ENCODE results near the gene ZNF217. TPM values are rescaled to one million over a fixed set of nuclear protein-coding genes. Genes with fewer than 3 reads are reported as not detected.
A peak's percentile ranks its signal among the peaks of the same experiment; 100 is the strongest.
"Not testable (repeated sequence)": the region's sequence is repeated elsewhere in the genome, so short reads cannot be mapped to it uniquely, and the experiment has no call there.

ZNF217 gene
- total RNA-seq, 1 donor from 2014 or later = 57.5 TPM

DNA sequence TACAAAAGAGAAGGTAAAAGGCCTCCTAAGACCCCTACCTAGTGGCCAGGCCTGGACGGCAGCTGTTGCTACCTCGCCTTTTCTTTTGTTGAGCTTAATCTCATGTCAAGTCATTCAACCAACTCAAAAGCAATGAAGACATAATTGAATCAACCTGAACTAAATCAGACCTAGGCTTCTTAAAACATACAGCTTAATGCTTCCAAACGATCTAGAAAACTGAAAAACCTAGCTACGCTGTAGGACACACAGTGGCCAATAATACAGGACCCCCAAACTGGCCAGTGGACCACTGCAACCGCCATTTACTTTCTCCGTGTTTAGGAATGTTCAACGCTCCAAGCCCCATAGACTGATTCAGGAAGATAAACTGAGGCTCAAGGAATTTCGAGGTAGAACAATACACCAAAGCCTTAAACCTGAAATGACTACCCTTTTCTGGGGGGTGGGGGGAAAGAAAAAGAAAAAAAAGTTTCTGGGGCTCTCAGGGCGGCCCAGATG lies 1.6 kb downstream of the ZNF217 start:
- H3K36me3 Mint-ChIP-seq (ENCODE audit: low read depth) = peaks cover 13% of the 10 kb centered on the region
- H3K27me3 Mint-ChIP-seq (ENCODE audit: insufficient read depth); DNase-seq (ENCODE audit: low spot score); intact Hi-C loops (cut with micrococcal nuclease); H3K9me3 Mint-ChIP-seq: not testable (repeated sequence)
- H3K4me1 Mint-ChIP-seq (ENCODE audit: low read depth) = peaks cover 59% of the 10 kb centered on the region
- peak overlapping the region; percentile 84 for H3K27ac Mint-ChIP-seq
- H3K4me3 Mint-ChIP-seq = peak overlapping the region; percentile 93

DNA sequence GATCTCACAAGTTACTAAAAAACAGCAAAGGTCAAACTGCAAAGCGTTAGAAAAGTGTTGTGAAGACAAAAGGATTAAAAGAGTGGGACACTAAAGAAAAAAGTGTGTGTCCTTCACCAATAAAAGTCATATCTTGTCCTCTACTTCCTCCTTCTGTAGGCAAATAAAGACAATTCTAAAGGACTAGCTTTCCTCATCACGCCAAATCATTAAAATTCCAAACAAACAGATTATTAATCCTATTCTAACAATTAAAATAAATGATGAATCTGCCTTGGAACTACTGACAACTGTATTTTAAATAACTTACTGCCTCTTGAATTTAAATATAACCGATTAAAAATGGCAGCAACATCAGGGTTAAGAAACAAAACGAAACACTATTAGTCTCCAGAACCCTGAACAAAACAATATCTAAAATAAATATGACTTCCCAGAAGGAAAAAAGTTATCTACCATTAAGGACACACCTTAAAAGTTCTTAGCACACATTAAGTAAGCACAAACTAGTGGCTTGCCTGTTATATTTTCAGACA lies 2.4 kb downstream of the ZNF217 start:
- intact Hi-C loops (cut with micrococcal nuclease); DNase-seq (ENCODE audit: low spot score); H3K27me3 Mint-ChIP-seq (ENCODE audit: insufficient read depth); H3K9me3 Mint-ChIP-seq: not testable (repeated sequence)
- Mint-ChIP-seq H3K36me3 (ENCODE audit: low read depth) (peaks cover 15% of the 10 kb centered on the region), H3K27ac (peak overlapping the region; percentile 84), H3K4me1 (ENCODE audit: low read depth) (peaks cover 59% of the 10 kb centered on the region), H3K4me3 (peak overlapping the region; percentile 93)

DNA sequence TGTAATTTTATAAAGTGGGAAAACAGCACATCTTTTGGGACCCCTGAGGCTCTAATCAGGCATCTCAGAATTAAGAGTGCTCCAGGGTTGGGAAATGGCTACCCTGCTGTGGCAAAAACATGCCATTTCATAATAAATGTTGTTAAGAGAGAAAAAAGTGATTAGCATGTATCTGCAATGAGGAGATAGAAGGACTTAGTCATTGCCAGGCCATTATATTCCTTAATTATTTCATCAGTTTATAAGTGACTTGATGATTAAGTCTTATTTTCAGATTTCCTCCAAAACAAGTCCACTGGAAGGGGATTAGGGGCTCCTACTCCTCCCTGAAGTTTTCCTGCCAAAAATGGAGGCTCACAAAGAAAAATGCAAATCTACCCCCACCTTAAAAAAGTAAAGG lies 3.0 kb downstream of the ZNF217 start:
- H3K27me3 Mint-ChIP-seq (ENCODE audit: insufficient read depth); intact Hi-C loops (cut with micrococcal nuclease); DNase-seq (ENCODE audit: low spot score); H3K9me3 Mint-ChIP-seq: not testable (repeated sequence)
- H3K4me3 Mint-ChIP-seq = peak overlapping the region; percentile 93
- H3K4me1 Mint-ChIP-seq (ENCODE audit: low read depth) = peaks cover 59% of the 10 kb centered on the region
- H3K36me3 Mint-ChIP-seq (ENCODE audit: low read depth) = peaks cover 14% of the 10 kb centered on the region
- H3K27ac Mint-ChIP-seq = peak overlapping the region; percentile 84

DNA sequence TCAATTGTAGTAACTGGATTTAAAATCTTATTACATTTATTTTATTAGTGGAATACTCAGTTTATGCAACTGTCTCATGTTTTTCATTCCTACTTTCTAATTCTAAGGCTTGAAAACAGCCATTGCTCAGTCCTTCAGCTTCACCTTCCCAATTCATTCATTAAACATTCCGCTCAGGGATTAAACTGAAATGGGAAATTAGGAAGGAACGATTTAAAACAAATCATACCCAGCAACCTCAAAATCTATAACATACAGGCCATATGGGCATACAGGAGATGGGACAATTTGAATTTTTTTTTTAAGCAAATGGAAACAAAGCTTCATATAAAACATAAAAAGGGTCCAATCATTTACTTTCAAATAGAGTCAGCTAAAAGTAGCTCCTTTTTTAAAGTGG lies 3.5 kb downstream of the ZNF217 start:
- Mint-ChIP-seq H3K4me1 (ENCODE audit: low read depth) (peaks cover 60% of the 10 kb centered on the region), H3K36me3 (ENCODE audit: low read depth) (peaks cover 14% of the 10 kb centered on the region), H3K27ac (peak overlapping the region; percentile 84), H3K4me3 (peak overlapping the region; percentile 93)
- H3K9me3 Mint-ChIP-seq; intact Hi-C loops (cut with micrococcal nuclease); H3K27me3 Mint-ChIP-seq (ENCODE audit: insufficient read depth); DNase-seq (ENCODE audit: low spot score): not testable (repeated sequence)

DNA sequence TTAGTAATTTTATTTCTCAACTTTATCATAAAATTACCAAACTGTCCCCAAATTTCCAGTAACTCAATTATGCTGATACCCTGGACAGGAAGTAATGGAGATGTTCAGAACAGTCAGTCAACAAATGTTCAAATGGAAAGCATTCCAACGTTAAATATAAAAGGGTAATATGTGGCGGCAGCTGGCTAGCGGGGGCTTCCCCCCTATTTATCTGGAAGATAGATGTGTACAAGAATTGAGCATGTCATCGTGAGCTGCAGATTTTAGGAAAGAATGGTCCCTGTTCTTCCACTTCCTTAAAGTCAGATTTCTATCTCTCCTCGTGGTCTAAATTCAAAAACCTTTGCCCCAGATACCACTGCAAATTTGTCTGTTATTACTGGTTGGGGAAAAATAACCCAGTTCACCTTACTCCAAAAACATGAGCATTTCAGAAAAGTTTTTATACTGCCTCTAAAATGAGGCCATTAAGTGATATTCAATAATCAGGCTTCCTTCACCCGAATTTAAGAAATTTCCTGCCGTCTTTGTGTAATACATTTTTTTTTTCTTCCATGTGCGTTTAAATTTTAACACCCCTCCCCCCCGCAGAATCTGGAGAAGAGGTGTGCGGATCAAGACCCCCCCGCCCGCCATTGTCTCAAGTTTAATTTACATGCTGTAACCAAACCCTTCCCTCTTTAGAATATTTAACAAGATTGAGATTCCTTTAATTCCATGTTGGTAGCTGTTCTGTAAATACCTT lies 4.1 kb downstream of the ZNF217 start:
- H3K27me3 Mint-ChIP-seq (ENCODE audit: insufficient read depth); intact Hi-C loops (cut with micrococcal nuclease); DNase-seq (ENCODE audit: low spot score); H3K9me3 Mint-ChIP-seq: not testable (repeated sequence)
- H3K4me3 Mint-ChIP-seq = peak overlapping the region; percentile 93
- peak overlapping the region; percentile 84 for H3K27ac Mint-ChIP-seq
- peaks cover 14% of the 10 kb centered on the region for H3K36me3 Mint-ChIP-seq (ENCODE audit: low read depth)
- peaks cover 63% of the 10 kb centered on the region for H3K4me1 Mint-ChIP-seq (ENCODE audit: low read depth)

DNA sequence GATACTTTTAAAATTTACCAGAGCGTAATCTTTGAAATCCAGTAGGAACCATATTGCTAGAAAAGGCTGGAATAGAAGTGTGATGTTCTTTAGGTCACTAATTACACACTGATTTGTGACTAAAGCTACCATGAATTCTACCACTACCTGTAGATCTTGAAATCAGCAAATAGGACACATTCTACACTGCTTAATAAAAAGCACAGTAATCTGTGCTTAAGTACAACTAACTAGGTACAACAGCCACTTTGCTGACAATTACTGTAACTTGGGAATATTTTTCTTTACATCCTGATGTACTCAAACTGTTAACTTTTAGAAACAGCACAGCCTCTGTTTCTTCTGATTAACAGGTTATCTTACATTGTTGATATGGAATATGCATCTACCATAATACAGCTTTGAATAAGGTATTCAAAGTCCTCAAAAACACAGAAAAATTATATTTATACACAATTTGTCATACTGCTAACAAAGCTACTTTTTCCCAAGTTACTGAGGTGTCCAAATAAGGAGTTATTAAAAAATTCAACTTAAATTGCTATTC lies 6.4 kb downstream of the ZNF217 start:
- DNase-seq (ENCODE audit: low spot score); intact Hi-C loops (cut with micrococcal nuclease); H3K9me3 Mint-ChIP-seq; H3K27me3 Mint-ChIP-seq (ENCODE audit: insufficient read depth): not testable (repeated sequence)
- Mint-ChIP-seq H3K4me3 (peak overlapping the region; percentile 77), H3K36me3 (ENCODE audit: low read depth) (peaks cover 21% of the 10 kb centered on the region), H3K4me1 (ENCODE audit: low read depth) (peaks cover 85% of the 10 kb centered on the region), H3K27ac (peak overlapping the region; percentile 87)

DNA sequence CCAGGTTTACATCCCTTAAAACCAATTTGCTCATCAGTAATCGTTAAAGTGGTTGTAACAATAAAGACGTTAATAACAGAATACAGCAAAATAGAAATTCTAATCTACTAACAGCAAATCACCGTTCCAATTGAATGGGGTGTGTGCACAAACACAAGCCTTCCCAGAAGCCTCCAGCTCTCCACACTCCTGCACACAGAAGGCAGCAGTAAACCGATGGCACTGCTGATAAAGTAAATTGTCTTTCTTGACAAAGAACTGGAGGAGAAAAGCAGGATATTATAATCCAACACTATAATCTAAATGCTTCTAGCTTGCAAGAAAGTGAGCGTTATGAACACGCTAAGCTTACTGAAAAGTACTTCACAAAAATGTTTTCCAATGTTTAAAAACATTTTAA lies 7.0 kb downstream of the ZNF217 start:
- Mint-ChIP-seq H3K9me3 (no peaks in the 10 kb centered on the region), H3K36me3 (ENCODE audit: low read depth) (peaks cover 27% of the 10 kb centered on the region), H3K4me1 (ENCODE audit: low read depth) (peaks cover 86% of the 10 kb centered on the region), H3K27me3 (ENCODE audit: insufficient read depth) (no peaks in the 10 kb centered on the region), H3K4me3 (peak overlapping the region; percentile 77), H3K27ac (peak overlapping the region; percentile 87)
- intact Hi-C loops (cut with micrococcal nuclease) = no loop called here
- no peak for DNase-seq (ENCODE audit: low spot score)

DNA sequence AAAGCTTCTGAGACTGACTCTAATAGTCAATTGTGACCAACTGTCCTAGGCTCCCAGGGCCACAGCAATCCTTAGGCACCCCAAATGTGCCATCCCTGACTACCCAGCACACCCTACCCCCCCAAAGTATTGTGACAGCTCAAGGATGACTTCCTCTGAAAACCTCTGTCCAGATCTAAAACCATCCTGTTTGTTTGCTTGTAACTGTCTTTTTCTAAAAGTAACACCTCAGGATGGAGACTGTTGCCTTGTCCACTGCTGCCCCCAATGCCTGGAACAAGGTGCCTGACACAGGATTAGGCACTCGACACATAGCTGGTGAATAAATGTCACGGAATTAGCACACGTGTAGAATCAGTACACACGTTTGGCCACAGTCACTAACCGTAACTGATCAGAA lies 7.7 kb downstream of the ZNF217 start:
- intact Hi-C loops (cut with micrococcal nuclease); DNase-seq (ENCODE audit: low spot score); H3K9me3 Mint-ChIP-seq; H3K27me3 Mint-ChIP-seq (ENCODE audit: insufficient read depth): not testable (repeated sequence)
- Mint-ChIP-seq H3K36me3 (ENCODE audit: low read depth) (peaks cover 27% of the 10 kb centered on the region), H3K4me3 (peak overlapping the region; percentile 77), H3K4me1 (ENCODE audit: low read depth) (peaks cover 80% of the 10 kb centered on the region), H3K27ac (peak overlapping the region; percentile 87)

DNA sequence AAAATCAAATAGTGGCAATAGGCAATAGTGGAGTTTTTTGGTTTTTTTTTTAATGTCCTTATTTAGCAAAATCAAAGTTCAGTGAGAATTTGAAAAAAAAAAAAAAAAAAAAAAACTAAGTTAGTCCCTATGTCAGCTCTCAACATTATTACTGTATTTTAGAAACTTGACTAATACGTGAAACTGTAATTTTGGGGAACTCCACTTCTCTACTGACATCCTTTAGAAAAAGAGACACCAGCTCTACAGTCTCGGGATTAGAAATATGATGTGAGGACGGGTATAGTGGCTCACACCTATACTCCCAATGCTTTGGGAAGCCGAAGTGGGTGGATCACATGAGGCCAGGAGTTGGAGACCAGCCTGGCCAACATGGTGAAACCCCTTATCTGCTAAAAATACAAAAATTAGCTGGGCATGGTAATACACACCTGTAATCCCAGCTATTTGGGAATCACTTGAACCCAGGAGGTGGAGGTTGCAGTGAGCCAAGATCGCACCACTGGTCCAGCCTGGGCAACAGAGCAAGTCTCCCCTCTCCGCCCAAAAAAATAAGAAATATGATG lies 8.6 kb downstream of the ZNF217 start:
- peaks cover 81% of the 10 kb centered on the region for H3K4me1 Mint-ChIP-seq (ENCODE audit: low read depth)
- H3K27ac Mint-ChIP-seq = peak overlapping the region; percentile 87
- H3K4me3 Mint-ChIP-seq = peak overlapping the region; percentile 77
- H3K9me3 Mint-ChIP-seq; H3K27me3 Mint-ChIP-seq (ENCODE audit: insufficient read depth); intact Hi-C loops (cut with micrococcal nuclease); DNase-seq (ENCODE audit: low spot score): not testable (repeated sequence)
- peaks cover 33% of the 10 kb centered on the region for H3K36me3 Mint-ChIP-seq (ENCODE audit: low read depth)

DNA sequence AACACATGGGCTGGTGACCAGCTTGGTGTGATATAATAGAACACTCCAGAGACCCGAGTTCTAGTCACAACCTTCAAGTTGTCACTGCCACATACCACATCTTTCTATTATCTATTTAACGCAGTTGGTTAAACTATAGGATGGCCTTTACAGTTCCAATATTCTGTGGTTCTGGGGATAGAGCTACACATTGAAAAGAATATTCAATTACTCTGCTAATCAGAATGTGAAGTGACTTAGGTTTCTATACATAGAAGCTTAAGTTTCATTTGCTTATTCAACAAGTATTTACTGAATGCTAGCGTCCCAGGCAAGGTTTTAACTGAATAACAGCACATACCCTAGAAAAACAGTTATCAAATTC lies 9.1 kb downstream of the ZNF217 start:
- H3K27me3 Mint-ChIP-seq (ENCODE audit: insufficient read depth); intact Hi-C loops (cut with micrococcal nuclease); DNase-seq (ENCODE audit: low spot score); H3K9me3 Mint-ChIP-seq: not testable (repeated sequence)
- peaks cover 34% of the 10 kb centered on the region for H3K36me3 Mint-ChIP-seq (ENCODE audit: low read depth)
- H3K4me3 Mint-ChIP-seq = peak overlapping the region; percentile 77
- peak overlapping the region; percentile 65 for H3K27ac Mint-ChIP-seq
- H3K4me1 Mint-ChIP-seq (ENCODE audit: low read depth) = peaks cover 81% of the 10 kb centered on the region

DNA sequence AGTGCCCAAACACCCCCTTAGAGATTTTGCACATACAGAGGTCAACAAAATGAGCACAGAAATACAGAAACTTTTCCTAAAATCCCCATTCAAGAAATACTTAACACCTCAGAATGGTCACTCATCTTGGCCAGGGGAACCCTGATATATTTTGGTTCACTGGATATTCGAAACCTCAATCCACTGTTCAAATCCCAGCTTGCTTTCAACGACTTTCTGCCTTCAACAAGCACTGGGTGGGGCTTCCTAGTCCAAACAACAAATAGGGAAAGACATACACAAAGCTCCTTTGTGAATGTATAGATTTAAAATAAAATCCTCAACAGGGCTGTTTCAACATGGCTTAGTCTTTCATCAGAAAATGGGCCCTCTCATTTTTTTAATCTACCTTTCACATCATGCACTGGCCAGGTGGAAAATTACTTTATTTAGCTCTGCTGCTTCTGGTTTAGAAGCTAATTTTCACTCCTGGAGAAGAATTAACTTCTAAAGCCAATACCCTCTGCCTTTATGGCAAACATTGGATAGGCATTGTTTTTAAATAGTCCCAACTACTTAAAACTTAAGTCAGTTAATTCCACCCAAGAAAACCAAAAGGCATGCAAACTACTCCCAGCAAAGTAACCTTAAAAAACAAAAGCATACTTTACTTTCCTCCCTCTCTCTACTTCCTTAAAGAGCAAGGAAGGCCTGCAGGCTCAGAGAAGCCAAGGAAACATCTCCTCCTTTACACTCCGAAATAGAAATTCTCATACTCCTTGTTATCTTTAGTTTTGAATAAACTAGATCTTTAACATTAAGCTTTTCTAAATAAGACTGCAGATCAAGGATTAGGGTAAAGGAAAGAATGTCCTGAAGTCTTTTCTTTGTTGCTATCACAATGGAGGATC lies 9.7 kb downstream of the ZNF217 start:
- not testable (repeated sequence) for H3K9me3 Mint-ChIP-seq; H3K27me3 Mint-ChIP-seq (ENCODE audit: insufficient read depth); DNase-seq (ENCODE audit: low spot score)
- Mint-ChIP-seq H3K36me3 (ENCODE audit: low read depth) (peaks cover 36% of the 10 kb centered on the region), H3K27ac (peak overlapping the region; percentile 86), H3K4me3 (peak overlapping the region; percentile 77), H3K4me1 (ENCODE audit: low read depth) (peaks cover 83% of the 10 kb centered on the region)
- intact Hi-C loops (cut with micrococcal nuclease) = loop anchor here (1.0 kb wide), 1 partner anchor 285 kb away; no protein-coding TSS in a partner anchor

DNA sequence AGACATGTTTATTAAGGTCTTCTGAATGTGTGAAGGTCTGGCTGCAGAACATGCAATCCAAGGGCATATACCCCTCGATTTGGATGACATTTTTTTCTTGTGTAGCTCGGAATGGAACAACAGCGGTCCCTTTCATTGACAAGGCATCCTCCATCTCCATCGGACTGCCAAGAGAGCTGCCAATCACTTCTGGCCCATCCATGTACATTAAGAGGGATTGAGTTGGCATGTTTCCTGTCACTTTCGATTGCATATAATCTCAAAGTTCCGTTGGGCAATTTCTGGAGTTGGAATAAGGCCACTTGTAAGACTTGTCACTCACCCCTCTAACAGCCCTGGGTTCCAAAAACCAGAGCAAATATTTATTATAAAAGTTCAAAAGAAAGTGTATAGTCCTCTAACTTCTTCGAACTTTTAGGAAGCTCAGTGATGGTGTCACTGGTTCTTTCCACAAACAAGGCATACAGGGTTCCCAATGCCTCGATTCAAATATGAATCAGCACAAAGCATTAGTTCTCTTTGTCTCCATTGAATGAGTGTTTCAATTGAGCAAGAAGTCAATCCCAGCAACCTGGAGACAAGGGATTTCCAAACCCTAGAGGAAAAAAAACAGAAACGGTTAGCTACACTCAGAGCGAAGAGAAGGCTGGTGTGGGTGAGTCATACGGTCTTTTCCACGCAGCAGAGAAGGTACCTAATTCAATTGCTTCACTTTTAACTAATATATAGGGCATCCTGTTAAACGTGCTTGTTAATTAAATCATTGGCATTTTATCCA lies 10.9 kb downstream of the ZNF217 start:
- DNase-seq (ENCODE audit: low spot score) = peak; percentile 26
- H3K4me1 Mint-ChIP-seq (ENCODE audit: low read depth) = peaks cover 83% of the 10 kb centered on the region
- peaks cover 39% of the 10 kb centered on the region for H3K36me3 Mint-ChIP-seq (ENCODE audit: low read depth)
- H3K27ac Mint-ChIP-seq = peak overlapping the region; percentile 86
- peak overlapping the region; percentile 83 for H3K4me3 Mint-ChIP-seq
- H3K27me3 Mint-ChIP-seq (ENCODE audit: insufficient read depth) = no peaks in the 10 kb centered on the region
- intact Hi-C loops (cut with micrococcal nuclease) = loop anchor here (1.0 kb wide), 1 partner anchor 287 kb away; no protein-coding TSS in a partner anchor
- H3K9me3 Mint-ChIP-seq = no peaks in the 10 kb centered on the region
